ENCODE results near the gene MMP27. TPM values are rescaled to one million over a fixed set of nuclear protein-coding genes. Genes with fewer than 3 reads are reported as not detected.

MMP27 gene, protein sequence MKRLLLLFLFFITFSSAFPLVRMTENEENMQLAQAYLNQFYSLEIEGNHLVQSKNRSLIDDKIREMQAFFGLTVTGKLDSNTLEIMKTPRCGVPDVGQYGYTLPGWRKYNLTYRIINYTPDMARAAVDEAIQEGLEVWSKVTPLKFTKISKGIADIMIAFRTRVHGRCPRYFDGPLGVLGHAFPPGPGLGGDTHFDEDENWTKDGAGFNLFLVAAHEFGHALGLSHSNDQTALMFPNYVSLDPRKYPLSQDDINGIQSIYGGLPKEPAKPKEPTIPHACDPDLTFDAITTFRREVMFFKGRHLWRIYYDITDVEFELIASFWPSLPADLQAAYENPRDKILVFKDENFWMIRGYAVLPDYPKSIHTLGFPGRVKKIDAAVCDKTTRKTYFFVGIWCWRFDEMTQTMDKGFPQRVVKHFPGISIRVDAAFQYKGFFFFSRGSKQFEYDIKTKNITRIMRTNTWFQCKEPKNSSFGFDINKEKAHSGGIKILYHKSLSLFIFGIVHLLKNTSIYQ
- not detected for total RNA-seq

DNA sequence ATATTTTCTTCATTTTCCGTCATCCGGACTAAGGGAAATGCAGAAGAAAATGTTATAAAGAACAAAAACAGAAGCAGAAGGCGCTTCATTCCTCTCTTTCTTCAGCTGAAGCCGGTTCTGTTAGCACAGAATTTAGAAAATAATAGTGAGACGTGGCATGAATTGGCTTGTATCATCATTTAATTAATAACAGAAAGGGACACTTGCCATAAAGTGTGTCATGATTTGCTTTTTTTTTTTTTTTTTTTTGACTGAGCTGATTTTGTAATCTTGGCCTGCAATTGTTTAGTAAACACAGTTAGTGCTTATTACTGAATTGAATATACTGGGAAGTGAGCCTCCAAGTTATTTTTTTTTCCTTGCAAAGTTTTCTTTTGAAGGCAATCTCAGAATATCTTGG, at the start of gene MMP27:
Gene MMP27 (minus strand): TSS at position 144 of the 400 bp plus-strand sequence. CDS start 55 bp downstream, at position 89.

DNA sequence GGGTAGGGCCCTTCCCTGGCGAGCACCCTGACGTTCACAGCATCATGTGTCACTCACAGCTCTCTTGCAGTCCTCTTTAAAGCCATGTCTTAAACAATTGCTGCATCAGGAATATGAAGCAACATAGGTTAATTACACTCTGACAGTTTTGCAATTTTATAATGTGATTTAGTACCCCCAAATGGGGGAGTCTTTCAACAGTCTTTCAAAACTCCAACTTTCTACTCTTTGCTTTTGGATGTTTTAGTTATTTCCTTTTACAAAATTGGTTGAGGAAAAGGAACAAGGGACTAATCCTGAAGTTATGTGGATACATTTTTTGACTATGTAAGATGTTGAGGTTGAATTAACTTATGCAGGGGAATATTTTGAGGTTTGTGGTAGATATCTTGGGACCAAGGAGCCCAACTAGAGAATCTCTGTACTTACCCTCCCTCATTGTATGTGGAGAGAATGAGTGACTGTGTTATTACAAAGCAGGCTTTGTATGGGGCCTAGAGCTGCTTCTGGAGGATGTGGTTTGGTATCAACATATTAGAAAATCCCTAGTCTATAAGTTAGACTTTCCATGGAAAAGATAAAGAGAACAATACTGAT, 19.4 kb upstream of the MMP27 start, which contains the start of gene MMP8:
Gene MMP8 (minus strand): TSS at position 51 of the 597 bp plus-strand sequence. CDS start 99 bp downstream, outside the sequence.

Other genes with a start within 250 kb of the MMP27 start
- gene MMP7, start 175.0 kb downstream of the MMP27 start, total RNA-seq, result not detected
- not detected for gene MMP20, start 80.4 kb downstream of the MMP27 start, total RNA-seq
- 0.23 TPM for gene MMP8, start 19.2 kb upstream of the MMP27 start, total RNA-seq
- gene MMP10, start 74.9 kb upstream of the MMP27 start, total RNA-seq, result 0.23 TPM
- not detected for gene MMP1, start 92.4 kb upstream of the MMP27 start, total RNA-seq
- not detected for gene MMP3, start 137.8 kb upstream of the MMP27 start, total RNA-seq
- gene MMP12, start 169.2 kb upstream of the MMP27 start, total RNA-seq, result not detected
- not detected for gene MMP13, start 250.0 kb upstream of the MMP27 start, total RNA-seq